Smooth muscle cell (in vitro differentiated cells): ENCODE results near the gene ASCC3. TPM values are rescaled to one million over a fixed set of nuclear protein-coding genes. Genes with fewer than 3 reads are reported as not detected.

ENCODE experiments used
- DNase-seq: peaks from one replicate; lab custom pipeline; 2025; ENCODE audit not compliant: unreplicated experiment; lab: John Stamatoyannopoulos, UW
- H2AFZ ChIP-seq: fragments of 200-600 bp; sonication (generic); 2 replicates; pipeline ENCODE4 v1.6.0; 2016; ENCODE audit warnings: antibody characterized with exemption, low read depth, mild to moderate bottlenecking
- H3F3A ChIP-seq: fragments of 200-600 bp; sonication (generic); 2 replicates; pipeline ENCODE4 v1.6.0; 2017; ENCODE audit warnings: antibody characterized with exemption, low read depth
- H3K27ac ChIP-seq: fragments of 200-600 bp; sonication (generic); 2 replicates; pipeline ENCODE4 v1.5.1; 2016; ENCODE audit warnings: low read depth, mild to moderate bottlenecking
- H3K27me3 ChIP-seq: fragments of 200-600 bp; sonication (generic); 2 replicates; pipeline ENCODE4 v1.6.1; 2016; ENCODE audit warnings: low read depth, mild to moderate bottlenecking
- H3K36me3 ChIP-seq: fragments of 200-600 bp; sonication (generic); 2 replicates; pipeline ENCODE4 v1.5.1; 2016; ENCODE audit warnings: low read depth
- H3K4me1 ChIP-seq: fragments of 200-600 bp; sonication (generic); 2 replicates; pipeline ENCODE4 v1.5.1; 2016; ENCODE audit warnings: low read depth
- H3K4me2 ChIP-seq: fragments of 200-600 bp; sonication (generic); 2 replicates; pipeline ENCODE4 v1.6.0; 2016; ENCODE audit warnings: mild to moderate bottlenecking
- H3K4me3 ChIP-seq: fragments of 200-600 bp; sonication (generic); 2 replicates; pipeline ENCODE4 v1.5.1; 2016; ENCODE audit warnings: mild to moderate bottlenecking
- H3K79me2 ChIP-seq: fragments of 200-600 bp; sonication (generic); 2 replicates; pipeline ENCODE4 v1.6.0; 2016; ENCODE audit warnings: low read depth, mild to moderate bottlenecking
- H3K9ac ChIP-seq: fragments of 200-600 bp; sonication (generic); 2 replicates; pipeline ENCODE4 v1.6.0; 2016; ENCODE audit warnings: low read depth
- H3K9me3 ChIP-seq: fragments of 200-600 bp; sonication (generic); replicated peaks from 2 replicates; pipeline ENCODE4 v1.5.1; 2016; ENCODE audit warnings: low read depth
- H4K20me1 ChIP-seq: fragments of 200-600 bp; sonication (generic); 2 replicates; pipeline ENCODE4 v1.6.0; 2016; ENCODE audit warnings: low read depth
- CTCF ChIP-seq: fragments of 200-600 bp; sonication (generic); IDR thresholded peaks from 2 replicates; pipeline ENCODE4 v1.5.1; 2017; ENCODE audit warnings: borderline replicate concordance, mild to moderate bottlenecking, antibody characterized with exemption; ENCODE audit not compliant: insufficient read depth, poor library complexity, severe bottlenecking
- WGBS: methylation state at CpG from one replicate; pipeline ENCODE4 v1.1.7; 2016; ENCODE audit warnings: low lambda C conversion rate; 5-methylcytosine and 5-hydroxymethylcytosine counted together
- polyA plus RNA-seq: library from polyadenylated mRNA; unstranded; fragments of >200 nt; fragmentation: Nextera tagmentation; extraction: Ambion mirVana; gene quantifications from 2 replicates; pipeline ENCODE4 v1.2.1, GENCODE V29; 2016
- total RNA-seq: library from RNA; depleted of rRNA; stranded (reverse); fragments of >200 nt; gene quantifications from 2 replicates; pipeline ENCODE4 v1.2.3, GENCODE V29; 2014

ASCC3 gene
- total and polyA plus RNA-seq, 2 experiments from 2014 or later = 59.0 to 116 TPM

GRCh38 chr6:100913400-100914276, 32.5 kb upstream of the ASCC3 start:
- H3K4me3 ChIP-seq = peak overlapping the region; percentile 37
- no peaks in the 10 kb centered on the region for H3F3A ChIP-seq
- H3K4me1 ChIP-seq = no peaks in the 10 kb centered on the region
- peak overlapping the region; percentile 32 for H3K4me2 ChIP-seq
- no peaks in the 10 kb centered on the region for H3K79me2 ChIP-seq
- H3K27ac ChIP-seq = peak overlapping the region; percentile 41
- H3K27me3 ChIP-seq = no peaks in the 10 kb centered on the region
- 57% methylated on average over 24 of the region's 24 CpGs for WGBS
- no peaks in the 10 kb centered on the region for H3K36me3 ChIP-seq
- no peak overlapping the region for H3K9ac ChIP-seq
- peak; percentile 5 for DNase-seq
- no peaks in the 10 kb centered on the region for H4K20me1 ChIP-seq
- no peak for TF ChIP-seq CTCF
- H3K9me3 ChIP-seq = no peaks in the 10 kb centered on the region
- peak overlapping the region; percentile 41 for H2AFZ ChIP-seq

GRCh38 chr6:100906325-100906724, 25.2 kb upstream of the ASCC3 start:
- 47% methylated on average over 1 of the region's 1 CpG for WGBS
- no peaks in the 10 kb centered on the region for H3K36me3 ChIP-seq
- H3K27me3 ChIP-seq = no peaks in the 10 kb centered on the region
- H4K20me1 ChIP-seq = no peaks in the 10 kb centered on the region
- no peak overlapping the region for H3K4me2 ChIP-seq
- no peaks in the 10 kb centered on the region for H3K4me1 ChIP-seq
- H2AFZ ChIP-seq = no peak overlapping the region
- no peak overlapping the region for H3K4me3 ChIP-seq
- no peaks in the 10 kb centered on the region for H3F3A ChIP-seq
- no peak for TF ChIP-seq CTCF
- H3K79me2 ChIP-seq = no peaks in the 10 kb centered on the region
- no peak overlapping the region for H3K27ac ChIP-seq
- H3K9ac ChIP-seq = no peak overlapping the region
- no peak for DNase-seq
- no peaks in the 10 kb centered on the region for H3K9me3 ChIP-seq

GRCh38 chr6:100905067-100905466, 23.9 kb upstream of the ASCC3 start:
- Histone ChIP-seq H3K27me3 (no peaks in the 10 kb centered on the region), H2AFZ (no peak overlapping the region), H3K79me2 (no peaks in the 10 kb centered on the region), H3K4me3 (no peak overlapping the region), H3K27ac (no peak overlapping the region), H3K4me1 (no peaks in the 10 kb centered on the region), H3K36me3 (no peaks in the 10 kb centered on the region), H3K9me3 (no peaks in the 10 kb centered on the region), H4K20me1 (no peaks in the 10 kb centered on the region), H3K9ac (no peak overlapping the region), H3K4me2 (no peak overlapping the region), H3F3A (no peaks in the 10 kb centered on the region)
- WGBS = 27% methylated on average over 4 of the region's 4 CpGs
- TF ChIP-seq CTCF = no peak
- DNase-seq = no peak

GRCh38 chr6:100904316-100904715, 23.2 kb upstream of the ASCC3 start:
- Histone ChIP-seq H3K79me2 (no peaks in the 10 kb centered on the region), H3F3A (no peaks in the 10 kb centered on the region), H3K36me3 (no peaks in the 10 kb centered on the region), H3K27me3 (no peaks in the 10 kb centered on the region), H4K20me1 (no peaks in the 10 kb centered on the region), H3K4me1 (no peaks in the 10 kb centered on the region), H2AFZ (no peak overlapping the region), H3K4me2 (no peak overlapping the region), H3K27ac (no peak overlapping the region), H3K4me3 (no peak overlapping the region), H3K9ac (no peak overlapping the region), H3K9me3 (no peaks in the 10 kb centered on the region)
- WGBS = 80% methylated on average over 4 of the region's 4 CpGs
- TF ChIP-seq CTCF = no peak
- DNase-seq = no peak
